ENCODE results near the gene RBM45. TPM values are rescaled to one million over a fixed set of nuclear protein-coding genes. Genes with fewer than 3 reads are reported as not detected.

RBM45 gene, protein sequence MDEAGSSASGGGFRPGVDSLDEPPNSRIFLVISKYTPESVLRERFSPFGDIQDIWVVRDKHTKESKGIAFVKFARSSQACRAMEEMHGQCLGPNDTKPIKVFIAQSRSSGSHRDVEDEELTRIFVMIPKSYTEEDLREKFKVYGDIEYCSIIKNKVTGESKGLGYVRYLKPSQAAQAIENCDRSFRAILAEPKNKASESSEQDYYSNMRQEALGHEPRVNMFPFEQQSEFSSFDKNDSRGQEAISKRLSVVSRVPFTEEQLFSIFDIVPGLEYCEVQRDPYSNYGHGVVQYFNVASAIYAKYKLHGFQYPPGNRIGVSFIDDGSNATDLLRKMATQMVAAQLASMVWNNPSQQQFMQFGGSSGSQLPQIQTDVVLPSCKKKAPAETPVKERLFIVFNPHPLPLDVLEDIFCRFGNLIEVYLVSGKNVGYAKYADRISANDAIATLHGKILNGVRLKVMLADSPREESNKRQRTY
- total RNA-seq = 15.8 and 20.8 TPM in 2 replicates

DNA sequence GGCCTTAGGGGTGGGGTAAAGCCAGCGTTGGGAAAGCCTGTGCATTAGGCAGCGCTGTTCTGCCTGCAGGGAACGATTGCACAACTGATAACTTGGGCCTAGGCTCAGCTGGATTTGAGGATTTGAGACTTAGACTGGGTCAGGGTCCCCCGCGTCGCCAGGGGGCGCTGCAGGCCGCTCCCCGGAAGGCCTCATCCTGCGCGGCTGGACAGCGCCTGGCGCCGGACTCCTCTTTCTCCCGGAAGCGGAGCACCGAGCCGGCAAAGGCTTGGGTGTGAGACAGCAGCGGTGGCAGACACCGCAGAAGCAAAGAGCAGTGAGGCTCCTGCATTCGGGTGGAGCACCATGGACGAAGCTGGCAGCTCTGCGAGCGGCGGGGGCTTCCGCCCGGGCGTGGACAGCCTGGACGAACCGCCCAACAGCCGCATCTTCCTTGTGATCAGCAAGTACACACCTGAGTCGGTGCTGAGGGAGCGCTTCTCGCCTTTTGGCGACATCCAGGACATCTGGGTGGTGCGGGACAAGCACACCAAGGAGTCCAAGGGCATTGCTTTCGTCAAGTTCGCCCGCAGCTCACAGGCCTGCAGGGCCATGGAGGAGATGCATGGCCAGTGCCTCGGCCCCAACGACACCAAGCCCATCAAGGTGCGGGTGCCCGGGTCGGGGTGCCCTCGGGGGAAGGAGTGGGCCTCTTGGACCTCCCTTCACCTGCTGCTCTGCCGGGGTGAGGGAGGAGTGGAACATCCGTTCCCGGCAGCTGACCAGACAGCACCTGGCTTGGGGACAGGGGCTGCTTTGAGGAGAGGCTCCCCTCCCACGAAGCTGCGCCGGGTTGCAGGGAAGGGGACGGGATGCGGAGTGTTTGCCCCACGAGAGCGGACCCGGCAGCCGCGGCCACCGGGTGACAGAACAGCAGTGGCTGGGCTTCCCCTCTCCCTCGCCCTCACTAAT is at the start of gene RBM45:
Gene RBM45 (plus strand): TSS at position 236 of the 951 bp plus-strand sequence. CDS start 110 bp downstream, at position 346.

DNA sequence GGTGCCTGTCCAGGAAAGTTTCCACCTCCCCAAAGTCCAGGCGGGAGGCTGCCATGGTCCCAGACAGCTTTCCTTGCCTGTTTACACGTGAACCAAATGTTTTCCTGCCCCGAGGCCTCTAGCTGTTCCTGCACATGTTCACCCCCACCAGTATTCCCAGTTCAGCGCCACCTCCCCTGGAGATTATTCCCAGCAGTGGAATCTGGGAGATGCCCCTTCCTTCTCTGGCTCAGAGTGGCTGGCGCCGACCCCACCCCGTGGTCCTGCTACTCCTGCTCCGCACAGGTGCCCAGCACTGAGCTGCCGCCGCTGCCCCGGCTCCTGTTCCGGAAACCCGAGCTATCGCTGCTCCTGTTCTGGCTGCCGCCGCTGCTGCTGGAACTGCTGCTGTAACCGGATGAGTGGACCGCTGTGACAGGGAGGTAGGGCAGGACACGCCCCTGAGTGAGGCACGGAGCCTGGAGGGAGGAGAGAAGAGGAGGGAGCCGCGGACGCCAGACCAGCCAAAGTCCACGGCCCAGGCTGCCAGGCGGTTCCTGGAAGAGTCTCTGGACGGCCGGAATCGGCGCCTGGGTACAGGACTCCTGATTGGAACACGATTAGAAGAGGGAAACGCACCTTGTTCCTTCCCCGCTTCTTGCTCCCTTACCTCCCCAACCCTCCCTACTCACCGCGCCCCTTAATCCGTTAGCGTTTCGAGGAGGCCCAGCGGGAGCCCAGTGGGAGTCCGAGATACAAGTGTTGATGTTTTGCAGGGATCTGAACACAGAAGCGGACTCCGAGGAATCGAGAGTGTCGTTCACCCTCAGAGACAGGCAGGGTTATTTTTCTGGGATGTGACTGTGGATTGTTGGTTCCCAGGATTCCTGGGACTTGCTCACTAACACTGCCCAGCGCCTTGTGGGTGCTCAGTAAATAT is 39.6 kb upstream of the RBM45 start, which contains the start of gene PDE11A:
Gene PDE11A (minus strand): TSS at position 395 of the 919 bp plus-strand sequence. CDS start 340 bp downstream, at position 55.

Small RNAs within 50 kb of the gene (small RNA-seq; reads per million reads assigned to genes)
- gene AC011998.1 (ENCODE audit: low replicate concordance) (not detected), gene RNU5E-9P (ENCODE audit: low replicate concordance) (0.20 reads per million)

Other genes with a start within 250 kb of the RBM45 start
- gene PDE11A, start 39.7 kb upstream of the RBM45 start, total RNA-seq = 0.43 TPM in 1 of 2 replicates, not detected in the other
- gene OSBPL6, start 82.1 kb downstream of the RBM45 start, total RNA-seq = 0.22 and 3.0 TPM in 2 replicates